SK-N-SH (cell line): ENCODE measurements around the gene STKLD1.
"Not testable (repeated sequence)": the region's sequence is repeated elsewhere in the genome, so short reads cannot be mapped to it uniquely, and the experiment has no call there.

Experiments used
- CTCF ChIP-seq: fragments of 200-600 bp; sonication (generic); IDR thresholded peaks from 2 replicates; pipeline ENCODE4 v1.6.1; 2017; ENCODE audit warnings: antibody characterized with exemption, mild to moderate bottlenecking, moderate library complexity
- FOSL2 ChIP-seq: IDR thresholded peaks from 2 replicates; pipeline ENCODE4 v1.4.0; 2012; ENCODE audit warnings: low read depth, mild to moderate bottlenecking, moderate library complexity, borderline replicate concordance
- POLR2AphosphoS5 ChIP-seq: IDR thresholded peaks from 2 replicates; pipeline ENCODE4 v1.6.1; 2012; ENCODE audit warnings: low read depth, low read length
- RAD21 ChIP-seq: IDR thresholded peaks from 2 replicates; pipeline ENCODE4 v1.6.1; 2012; ENCODE audit warnings: mild to moderate bottlenecking, low read length
- RFX5 ChIP-seq: IDR thresholded peaks from 2 replicates; pipeline ENCODE4 v1.6.1; 2012; ENCODE audit warnings: mild to moderate bottlenecking, improper control_type of control experiment, low read length
- TAF1 ChIP-seq: IDR thresholded peaks from 2 replicates; pipeline ENCODE4 v1.6.1; 2012; ENCODE audit warnings: low read depth, mild to moderate bottlenecking, low read length, moderate library complexity, borderline replicate concordance
- TF ChIP-seq, protein P1 (sequence below): fragments of 150-350 bp; IDR thresholded peaks from 2 replicates; pipeline ENCODE4 v1.6.1; 2017; ENCODE audit warnings: antibody characterized with exemption, low read length, low read depth, borderline replicate concordance

- not testable (repeated sequence) for TF ChIP-seq CTCF, POLR2AphosphoS5, RFX5, RAD21, TAF1, FOSL2
- TF ChIP-seq, protein P1, sequence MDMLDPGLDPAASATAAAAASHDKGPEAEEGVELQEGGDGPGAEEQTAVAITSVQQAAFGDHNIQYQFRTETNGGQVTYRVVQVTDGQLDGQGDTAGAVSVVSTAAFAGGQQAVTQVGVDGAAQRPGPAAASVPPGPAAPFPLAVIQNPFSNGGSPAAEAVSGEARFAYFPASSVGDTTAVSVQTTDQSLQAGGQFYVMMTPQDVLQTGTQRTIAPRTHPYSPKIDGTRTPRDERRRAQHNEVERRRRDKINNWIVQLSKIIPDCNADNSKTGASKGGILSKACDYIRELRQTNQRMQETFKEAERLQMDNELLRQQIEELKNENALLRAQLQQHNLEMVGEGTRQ = not testable (repeated sequence)
These were observed 16.1 kb downstream of the STKLD1 start for GRCh38 chr9:133392308-133392707.
